Type B pancreatic cell (in vitro differentiated cells): ENCODE results near the gene PTPRM. TPM values are rescaled to one million over a fixed set of nuclear protein-coding genes. Genes with fewer than 3 reads are reported as not detected.

Experiments
- DNase-seq: peaks from one replicate; pipeline ENCODE4 v3.0.0; 2021; ENCODE audit warnings: mixed read lengths; ENCODE audit not compliant: unreplicated experiment; ENCODE audit errors: extremely low spot score
- H3K27ac Mint-ChIP-seq: 2 replicates; pipeline ENCODE4 v1.8.0; 2021; ENCODE audit warnings: mild to moderate bottlenecking, mixed read lengths
- H3K27me3 Mint-ChIP-seq: 2 replicates; pipeline ENCODE4 v1.8.0; 2021; ENCODE audit warnings: mixed read lengths
- H3K36me3 Mint-ChIP-seq: 2 replicates; pipeline ENCODE4 v1.8.0; 2021; ENCODE audit warnings: mixed read lengths
- H3K4me1 Mint-ChIP-seq: one replicate; pipeline ENCODE4 v1.8.0; 2021; ENCODE audit warnings: mixed read lengths; ENCODE audit not compliant: unreplicated experiment
- H3K4me3 Mint-ChIP-seq: 2 replicates; pipeline ENCODE4 v1.8.0; 2021; ENCODE audit warnings: mild to moderate bottlenecking, mixed read lengths
- H3K9me3 Mint-ChIP-seq: 2 replicates; pipeline ENCODE4 v1.8.0; 2021; ENCODE audit warnings: mixed read lengths
- CTCF ChIP-seq: fragments of 200-600 bp; sonication (generic); conservative IDR thresholded peaks from 2 replicates; pipeline ENCODE4 v1.5.0; 2021; ENCODE audit warnings: antibody characterized with exemption, mild to moderate bottlenecking
- total RNA-seq: library from RNA; stranded (reverse); gene quantifications from 2 replicates; pipeline ENCODE4 v1.2.1, GENCODE V29; 2021; ENCODE audit warnings: low replicate concordance

Gene PTPRM
- total RNA-seq, 1 donor from 2014 or later, result 18.6 TPM

- no peaks in the 10 kb centered on the region for H3K27me3 Mint-ChIP-seq
- no peak overlapping the region for H3K27ac Mint-ChIP-seq
- no peak overlapping the region for H3K4me3 Mint-ChIP-seq
- no peak for DNase-seq
- TF ChIP-seq CTCF, result no peak
- peaks cover 4% of the 10 kb centered on the region for H3K36me3 Mint-ChIP-seq
- H3K9me3 Mint-ChIP-seq, result peaks cover 5% of the 10 kb centered on the region
- peaks cover 29% of the 10 kb centered on the region for H3K4me1 Mint-ChIP-seq
Measured at GRCh38 chr18:8176109-8176508, 609.0 kb downstream of the PTPRM start.

- no peak for DNase-seq
Measured at GRCh38 chr18:8176554-8176953, 609.4 kb downstream of the PTPRM start.

GRCh38 chr18:8177330-8178016, 610.4 kb downstream of the PTPRM start:
- Mint-ChIP-seq H3K9me3 (peaks cover 5% of the 10 kb centered on the region), H3K4me1 (peaks cover 29% of the 10 kb centered on the region), H3K36me3 (peaks cover 4% of the 10 kb centered on the region), H3K27me3 (no peaks in the 10 kb centered on the region), H3K4me3 (no peak overlapping the region), H3K27ac (no peak overlapping the region)
- TF ChIP-seq CTCF, result no peak
- no peak for DNase-seq

More at GRCh38 chr18:8176554-8176953, 609.4 kb downstream of the PTPRM start:
- no peak for TF ChIP-seq CTCF
- H3K4me1 Mint-ChIP-seq, result peaks cover 29% of the 10 kb centered on the region
- H3K27ac Mint-ChIP-seq, result no peak overlapping the region
- peaks cover 4% of the 10 kb centered on the region for H3K36me3 Mint-ChIP-seq
- peaks cover 5% of the 10 kb centered on the region for H3K9me3 Mint-ChIP-seq
- H3K27me3 Mint-ChIP-seq, result no peaks in the 10 kb centered on the region
- H3K4me3 Mint-ChIP-seq, result no peak overlapping the region

- Mint-ChIP-seq H3K9me3 (no peaks in the 10 kb centered on the region), H3K27ac (no peak overlapping the region), H3K4me3 (no peak overlapping the region), H3K27me3 (no peaks in the 10 kb centered on the region), H3K36me3 (no peaks in the 10 kb centered on the region), H3K4me1 (no peaks in the 10 kb centered on the region)
- DNase-seq, result no peak
- TF ChIP-seq CTCF, result no peak
Measured at GRCh38 chr18:8186413-8186812, 619.3 kb downstream of the PTPRM start.

GRCh38 chr18:8188184-8188583, 621.1 kb downstream of the PTPRM start:
- Mint-ChIP-seq H3K36me3 (no peaks in the 10 kb centered on the region), H3K9me3 (no peaks in the 10 kb centered on the region), H3K4me1 (no peaks in the 10 kb centered on the region), H3K4me3 (no peak overlapping the region), H3K27me3 (no peaks in the 10 kb centered on the region), H3K27ac (no peak overlapping the region)
- no peak for DNase-seq
- TF ChIP-seq CTCF, result no peak
